ENCODE results near the gene GRWD1.
A peak's percentile ranks its signal among the peaks of the same experiment; 100 is the strongest.
"Not testable (repeated sequence)": the region's sequence is repeated elsewhere in the genome, so short reads cannot be mapped to it uniquely, and the experiment has no call there.

Gene GRWD1

DNA sequence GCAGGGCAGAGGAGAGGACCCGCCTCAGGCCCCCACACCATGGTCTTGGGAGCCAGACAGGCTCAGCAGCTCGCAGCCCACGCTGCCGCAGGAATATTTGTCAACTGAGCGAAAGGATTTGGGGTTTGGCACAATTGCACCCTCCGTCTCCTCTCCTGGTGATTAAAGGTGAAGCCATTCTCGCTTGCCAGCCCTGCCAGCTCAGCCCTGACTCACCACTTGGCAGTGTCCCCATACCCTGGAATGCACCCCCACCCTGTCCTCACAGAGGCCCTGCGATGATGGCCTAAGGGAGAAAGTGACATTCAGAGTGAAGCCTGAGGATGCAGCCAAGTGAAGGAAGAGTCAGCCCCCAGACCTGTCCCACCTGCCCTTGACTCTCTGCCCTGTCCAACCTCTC, 42.2 kb downstream of the GRWD1 start:
- ChIA-PET CTCF (interaction anchor here (1.0 kb wide), 1 partner anchor 96 kb away, joined by 5 read pairs; no protein-coding TSS in a partner anchor), POLR2A (interaction anchor here (1.0 kb wide), 1 partner anchor 15 kb away, joined by 3 read pairs; no protein-coding TSS in a partner anchor)
- DNase-seq (ENCODE audit: extremely low spot score): no peak
- TF ChIP-seq LEF1 (IDR thresholded peaks at IDR 0.05; ENCODE audit: borderline replicate concordance) (no peak), L3MBTL2 (conservative IDR thresholded peaks at IDR 0.05) (no peak), SP1 (IDR thresholded peaks at IDR 0.05) (no peak)

DNA sequence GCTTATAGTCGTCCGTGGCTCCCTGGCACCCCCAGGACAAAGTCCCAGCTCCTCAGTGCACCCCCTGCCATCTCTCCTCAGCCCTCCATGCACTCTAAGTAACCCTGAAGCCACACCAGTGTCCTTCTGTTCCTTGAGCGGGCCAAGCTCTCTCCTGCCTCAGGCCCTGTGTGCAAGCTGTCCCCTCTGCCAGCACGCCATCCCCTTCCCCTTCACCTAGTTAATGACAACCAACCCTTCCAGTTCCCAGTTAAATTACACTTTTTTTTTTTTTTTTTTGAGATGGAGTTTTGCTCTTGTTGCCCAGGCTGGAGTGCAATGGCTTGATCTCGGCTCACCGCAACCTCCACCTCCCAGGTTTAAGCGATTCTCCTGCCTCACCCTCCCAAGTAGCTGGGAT, 42.7 kb downstream of the GRWD1 start:
- POLR2A ChIA-PET; DNase-seq (ENCODE audit: extremely low spot score): not testable (repeated sequence)
- CTCF ChIA-PET: interaction anchor here (1.0 kb wide), 1 partner anchor 96 kb away, joined by 5 read pairs; no protein-coding TSS in a partner anchor

DNA sequence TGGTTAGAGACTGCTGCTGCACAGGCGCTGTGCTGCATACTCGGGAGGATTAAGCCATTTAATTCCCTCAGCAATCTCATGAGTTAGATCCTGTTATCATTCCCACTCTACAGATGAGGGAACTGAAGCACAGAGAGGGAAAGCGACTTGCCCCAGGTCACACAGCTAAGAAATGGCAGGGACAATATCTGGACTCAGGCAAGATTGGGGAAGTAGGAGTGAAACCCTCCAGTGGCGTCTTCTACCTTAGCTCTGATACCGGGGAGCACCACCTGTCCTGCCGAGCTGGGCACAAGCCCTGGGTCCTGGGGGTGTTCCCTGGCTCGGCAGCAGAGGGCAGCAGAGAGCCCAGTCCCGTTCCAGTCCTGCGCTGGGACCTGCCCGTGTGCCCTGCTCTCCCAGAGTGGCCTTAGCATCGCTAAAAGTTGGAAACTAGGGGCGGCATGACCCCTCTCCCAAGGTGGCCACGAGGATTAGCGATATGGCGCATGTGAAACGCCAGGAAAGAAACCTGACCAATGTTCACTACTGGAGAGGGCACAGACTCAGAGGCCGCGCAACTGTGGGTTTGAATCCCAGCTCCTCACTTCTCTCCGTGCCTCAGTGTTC, 43.9 kb downstream of the GRWD1 start:
- TF ChIP-seq LEF1 (IDR thresholded peaks at IDR 0.05; ENCODE audit: borderline replicate concordance): no peak
- TF ChIP-seq, protein P1, sequence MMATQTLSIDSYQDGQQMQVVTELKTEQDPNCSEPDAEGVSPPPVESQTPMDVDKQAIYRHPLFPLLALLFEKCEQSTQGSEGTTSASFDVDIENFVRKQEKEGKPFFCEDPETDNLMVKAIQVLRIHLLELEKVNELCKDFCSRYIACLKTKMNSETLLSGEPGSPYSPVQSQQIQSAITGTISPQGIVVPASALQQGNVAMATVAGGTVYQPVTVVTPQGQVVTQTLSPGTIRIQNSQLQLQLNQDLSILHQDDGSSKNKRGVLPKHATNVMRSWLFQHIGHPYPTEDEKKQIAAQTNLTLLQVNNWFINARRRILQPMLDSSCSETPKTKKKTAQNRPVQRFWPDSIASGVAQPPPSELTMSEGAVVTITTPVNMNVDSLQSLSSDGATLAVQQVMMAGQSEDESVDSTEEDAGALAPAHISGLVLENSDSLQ (IDR thresholded peaks at IDR 0.05): no peak
- no peak for TF ChIP-seq L3MBTL2 (conservative IDR thresholded peaks at IDR 0.05)
- no peak for TF ChIP-seq NFRKB (IDR thresholded peaks at IDR 0.05)
- TF ChIP-seq FOXM1 (IDR thresholded peaks at IDR 0.05; ENCODE audit: borderline replicate concordance): no peak
- no peak for TF ChIP-seq FOXK2 (IDR thresholded peaks at IDR 0.05)
- TF ChIP-seq CTBP1 (IDR thresholded peaks at IDR 0.05; ENCODE audit: borderline replicate concordance): no peak
- TF ChIP-seq SP1 (IDR thresholded peaks at IDR 0.05): no peak
- no peak for TF ChIP-seq BHLHE40 (IDR thresholded peaks at IDR 0.05; ENCODE audit: borderline replicate concordance)
- no peak for TF ChIP-seq TARDBP (IDR thresholded peaks at IDR 0.05)
- no peak for TF ChIP-seq ELF4 (IDR thresholded peaks at IDR 0.05)
- no peak for TF ChIP-seq ARNT (IDR thresholded peaks at IDR 0.05)
- no peak for TF ChIP-seq HDGF (IDR thresholded peaks at IDR 0.05; ENCODE audit: borderline replicate concordance)
- no peak for TF ChIP-seq SUZ12 (IDR thresholded peaks at IDR 0.05)
- no peak for TF ChIP-seq FOXA1 (IDR thresholded peaks at IDR 0.05)
- no peak for TF ChIP-seq ZNF384 (IDR thresholded peaks at IDR 0.05)
- ChIA-PET POLR2A (interaction anchor here (0.9 to 1.5 kb wide), 2 partner anchors 16 to 20 kb away, joined by 3 to 5 read pairs; no protein-coding TSS in a partner anchor), CTCF (interaction anchor here (0.5 to 2.1 kb wide), 8 partner anchors 11 to 422 kb away, joined by 3 to 14 read pairs (median 4); no protein-coding TSS in a partner anchor)
- peak; percentile 77 for DNase-seq (ENCODE audit: extremely low spot score)

DNA sequence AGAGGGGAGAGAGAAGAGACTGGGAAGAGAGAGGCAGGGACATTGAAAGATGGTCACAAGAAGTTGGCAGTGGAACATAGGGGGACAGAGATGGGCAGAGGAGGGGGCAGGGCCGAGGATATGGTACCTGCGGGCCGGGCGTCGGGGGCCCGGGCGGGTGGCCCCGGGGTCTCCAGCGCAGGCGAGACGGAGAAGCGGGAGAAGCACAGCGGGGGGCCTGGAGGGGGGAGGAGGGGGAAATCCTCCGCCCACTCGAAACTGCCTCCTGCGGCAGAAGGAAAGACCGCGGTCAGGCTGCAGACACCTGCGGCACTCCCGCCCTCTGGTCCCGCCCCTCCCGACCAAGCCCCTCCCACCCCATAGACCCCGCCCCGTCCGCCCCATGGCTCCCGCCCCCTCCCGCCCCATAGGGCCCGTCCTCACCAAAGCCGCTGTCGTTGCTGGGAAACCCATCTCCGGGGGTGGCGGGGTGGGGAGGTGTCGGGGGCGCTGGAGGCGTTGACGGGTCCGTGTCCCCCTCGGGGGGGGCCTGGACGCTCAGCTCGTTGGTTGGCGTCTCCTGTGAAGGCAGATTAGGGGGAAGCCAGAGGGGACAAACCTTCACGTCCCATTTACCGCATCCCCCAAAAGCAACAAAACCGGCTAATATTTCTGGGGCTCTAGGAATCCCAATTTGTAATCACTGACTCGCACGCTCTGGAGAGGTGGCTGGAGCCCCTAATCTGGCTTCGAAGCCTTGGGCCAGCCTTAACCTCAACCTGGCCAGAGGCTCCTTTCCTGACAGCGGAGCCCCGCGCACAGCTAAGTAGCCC, 45.4 kb downstream of the GRWD1 start:
- TF ChIP-seq CTBP1 (IDR thresholded peaks at IDR 0.05; ENCODE audit: borderline replicate concordance) (no peak), SP1 (IDR thresholded peaks at IDR 0.05) (no peak), ZNF384 (IDR thresholded peaks at IDR 0.05) (no peak), FOXA1 (IDR thresholded peaks at IDR 0.05) (no peak), L3MBTL2 (conservative IDR thresholded peaks at IDR 0.05) (no peak), TARDBP (IDR thresholded peaks at IDR 0.05) (no peak), FOXK2 (IDR thresholded peaks at IDR 0.05) (no peak), SUZ12 (IDR thresholded peaks at IDR 0.05) (no peak), BHLHE40 (IDR thresholded peaks at IDR 0.05; ENCODE audit: borderline replicate concordance) (no peak), FOXM1 (IDR thresholded peaks at IDR 0.05; ENCODE audit: borderline replicate concordance) (no peak), HDGF (IDR thresholded peaks at IDR 0.05; ENCODE audit: borderline replicate concordance) (no peak), ELF4 (IDR thresholded peaks at IDR 0.05) (no peak), LEF1 (IDR thresholded peaks at IDR 0.05; ENCODE audit: borderline replicate concordance) (no peak), NFRKB (IDR thresholded peaks at IDR 0.05) (no peak)
- TF ChIP-seq, protein P1 (IDR thresholded peaks at IDR 0.05): no peak
- POLR2A ChIA-PET: interaction anchor here (1.2 to 1.5 kb wide), 2 partner anchors 14 to 93 kb away, joined by 3 to 5 read pairs; no protein-coding TSS in a partner anchor
- DNase-seq (ENCODE audit: extremely low spot score): peak; percentile 82
- CTCF ChIA-PET: interaction anchor here (2.1 kb wide), 1 partner anchor 93 kb away, joined by 14 read pairs; no protein-coding TSS in a partner anchor

DNA sequence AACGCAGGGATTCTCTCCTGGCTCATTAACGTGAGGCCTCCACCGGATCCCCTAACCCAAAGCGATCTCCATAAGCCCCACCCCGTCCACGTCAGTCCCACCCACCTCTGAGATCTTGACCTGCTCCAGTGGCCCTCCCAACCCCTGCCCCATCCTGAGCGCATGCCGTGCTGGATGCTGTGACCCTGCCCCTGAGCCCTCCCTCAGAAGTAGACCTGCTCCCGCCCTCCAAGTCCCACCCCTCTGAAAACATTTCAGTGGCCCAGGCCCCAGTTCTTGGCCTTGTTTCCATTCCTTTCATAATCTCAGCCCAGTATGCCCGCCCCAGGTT, 46.0 kb downstream of the GRWD1 start:
- ChIA-PET POLR2A (no interaction called here), CTCF (no interaction called here)
- TF ChIP-seq ZNF384 (IDR thresholded peaks at IDR 0.05): no peak
- TF ChIP-seq BHLHE40 (IDR thresholded peaks at IDR 0.05; ENCODE audit: borderline replicate concordance): no peak
- TF ChIP-seq FOXM1 (IDR thresholded peaks at IDR 0.05; ENCODE audit: borderline replicate concordance): no peak
- TF ChIP-seq ELF4 (IDR thresholded peaks at IDR 0.05): no peak
- no peak for TF ChIP-seq LEF1 (IDR thresholded peaks at IDR 0.05; ENCODE audit: borderline replicate concordance)
- no peak for TF ChIP-seq SUZ12 (IDR thresholded peaks at IDR 0.05)
- TF ChIP-seq HDGF (IDR thresholded peaks at IDR 0.05; ENCODE audit: borderline replicate concordance): no peak
- TF ChIP-seq SP1 (IDR thresholded peaks at IDR 0.05): no peak
- DNase-seq (ENCODE audit: extremely low spot score): no peak

DNA sequence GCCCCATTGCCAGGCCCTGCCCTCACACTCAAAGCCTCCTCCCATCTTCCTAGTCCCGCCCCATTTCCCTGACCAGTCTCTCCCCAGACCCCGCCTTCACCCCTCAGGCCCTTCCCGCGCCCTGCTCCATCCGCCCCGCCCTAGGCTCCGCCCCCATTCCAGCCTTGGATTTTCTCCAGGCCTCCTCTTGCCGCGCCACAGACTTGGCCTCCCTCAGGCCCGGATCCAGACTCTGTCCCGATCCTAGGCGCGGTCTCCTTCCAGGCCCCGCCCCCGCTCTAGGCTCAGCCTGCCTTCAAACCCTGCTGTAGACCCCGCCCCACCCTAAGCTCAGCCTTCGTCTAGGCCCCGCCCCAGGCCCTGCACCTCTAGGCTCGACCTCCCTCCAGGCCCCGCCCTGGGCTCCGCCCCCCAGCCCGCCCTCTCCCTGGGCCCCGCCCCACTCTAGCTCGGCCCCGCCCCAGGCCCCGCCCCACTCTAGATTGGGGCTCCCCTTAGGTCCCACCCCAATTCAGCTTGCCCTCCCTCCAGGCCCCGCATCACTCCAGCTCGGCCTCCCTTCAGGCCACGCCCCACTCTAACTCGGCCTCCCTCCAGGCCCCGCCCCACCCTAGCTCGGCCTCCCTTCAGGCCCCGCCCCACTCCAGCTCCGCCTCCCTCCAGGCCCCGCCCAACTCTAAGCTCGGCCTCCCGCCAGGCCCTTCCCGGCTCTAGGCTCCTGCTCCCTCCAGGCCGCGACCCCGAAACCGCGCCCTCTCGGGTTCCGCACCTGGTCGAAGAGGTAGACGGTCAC, 47.3 kb downstream of the GRWD1 start:
- TF ChIP-seq L3MBTL2 (conservative IDR thresholded peaks at IDR 0.05) (no peak), SP1 (IDR thresholded peaks at IDR 0.05) (peak; percentile 74)
- peak; percentile 95 for DNase-seq (ENCODE audit: extremely low spot score)
- POLR2A ChIA-PET: interaction anchor here (0.6 to 1.7 kb wide), 14 partner anchors 9 to 290 kb away, joined by 3 to 6 read pairs (median 4); partner anchors contain the start of genes GRWD1, KDELR1, RPL18 and SPHK2
- CTCF ChIA-PET: interaction anchor here (0.6 to 1.9 kb wide), 3 partner anchors 13 to 222 kb away, joined by 5 to 7 read pairs (median 6); no protein-coding TSS in a partner anchor

Data from HEK293T (cell line).